A673 (cell line): Measurements from ENCODE around the gene LRRC70.

ENCODE experiments used
- EZH2 ChIP-seq: fragments of 200-600 bp; sonication (generic); IDR thresholded peaks from 2 replicates; pipeline ENCODE4 v1.6.1; 2017; ENCODE audit warnings: borderline replicate concordance, low read depth, mild to moderate bottlenecking, mixed read lengths, antibody characterized with exemption, low read length; ENCODE audit not compliant: poor library complexity, severe bottlenecking
- TF ChIP-seq, protein P1 (sequence below): fragments of 300-800, 200-600 bp; sonication (generic); conservative IDR thresholded peaks from 2 replicates; pipeline ENCODE4 v1.5.1; 2017; ENCODE audit warnings: low read depth, mild to moderate bottlenecking, antibody characterized with exemption, low read length, moderate library complexity, mixed read lengths

GRCh38 chr5:62596691-62597090 lies 18.1 kb downstream of the LRRC70 start:
- TF ChIP-seq, protein P1, sequence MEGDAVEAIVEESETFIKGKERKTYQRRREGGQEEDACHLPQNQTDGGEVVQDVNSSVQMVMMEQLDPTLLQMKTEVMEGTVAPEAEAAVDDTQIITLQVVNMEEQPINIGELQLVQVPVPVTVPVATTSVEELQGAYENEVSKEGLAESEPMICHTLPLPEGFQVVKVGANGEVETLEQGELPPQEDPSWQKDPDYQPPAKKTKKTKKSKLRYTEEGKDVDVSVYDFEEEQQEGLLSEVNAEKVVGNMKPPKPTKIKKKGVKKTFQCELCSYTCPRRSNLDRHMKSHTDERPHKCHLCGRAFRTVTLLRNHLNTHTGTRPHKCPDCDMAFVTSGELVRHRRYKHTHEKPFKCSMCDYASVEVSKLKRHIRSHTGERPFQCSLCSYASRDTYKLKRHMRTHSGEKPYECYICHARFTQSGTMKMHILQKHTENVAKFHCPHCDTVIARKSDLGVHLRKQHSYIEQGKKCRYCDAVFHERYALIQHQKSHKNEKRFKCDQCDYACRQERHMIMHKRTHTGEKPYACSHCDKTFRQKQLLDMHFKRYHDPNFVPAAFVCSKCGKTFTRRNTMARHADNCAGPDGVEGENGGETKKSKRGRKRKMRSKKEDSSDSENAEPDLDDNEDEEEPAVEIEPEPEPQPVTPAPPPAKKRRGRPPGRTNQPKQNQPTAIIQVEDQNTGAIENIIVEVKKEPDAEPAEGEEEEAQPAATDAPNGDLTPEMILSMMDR, result no peak
- TF ChIP-seq EZH2, result no peak
